CD4-positive, alpha-beta T cell (primary cell): ENCODE results near the gene ABCC2. TPM values are rescaled to one million over a fixed set of nuclear protein-coding genes. Genes with fewer than 3 reads are reported as not detected.

Experiments used
- ATAC-seq: fragments of 200-7000 bp; cut with Tn5 transposase; one replicate; pipeline ENCODE4 v1.10.0; 2022; ENCODE audit warnings: mild to moderate bottlenecking; ENCODE audit not compliant: poor library complexity
- CTCF ChIA-PET: fragments of 350-600 bp; sonication (Branson Sonifier 250); formaldehyde crosslinking; loops from one replicate; lab custom pipeline; 2021; ENCODE audit warnings: antibody characterized with exemption, inconsistent platforms; lab: Charles Lee
- POLR2A ChIA-PET: fragments of 350-600 bp; sonication (Branson Sonifier 250); formaldehyde crosslinking; loops from one replicate; lab custom pipeline; 2021; ENCODE audit warnings: antibody characterized with exemption, inconsistent platforms; lab: Charles Lee
- DNase-seq, 14 experiments: peaks; one replicate each; pipeline ENCODE4 v3.0.0-alpha.2; 2013 to 2020; ENCODE audit warnings: mixed read lengths in 2 of 14
- H3K27ac ChIP-seq, 2 donors: one replicate each; pipeline versions ENCODE4 v1.5.1 to v1.7.0; 2013; ENCODE audit warnings: low read length in 2 of 2, low read depth in 1 of 2, mild to moderate bottlenecking in 1 of 2
- H3K27me3 ChIP-seq, 2 experiments: 1 replicate in 1 of 2; 2 replicates in 1 of 2; pipeline versions ENCODE4 v1.6.1 to v1.7.0; 2013; ENCODE audit warnings: low read length in 2 of 2, control low read depth in 1 of 2, mild to moderate bottlenecking in 1 of 2, moderate library complexity in 1 of 2; ENCODE audit not compliant: insufficient read depth in 2 of 2, control insufficient read depth in 1 of 2
- H3K36me3 ChIP-seq: one replicate; pipeline ENCODE4 v1.6.1; 2013; ENCODE audit warnings: low read length, control low read depth; ENCODE audit not compliant: insufficient read depth
- H3K4me1 ChIP-seq: one replicate; pipeline ENCODE4 v1.6.1; 2013; ENCODE audit warnings: low read length, control low read depth; ENCODE audit not compliant: insufficient read depth
- H3K4me3 ChIP-seq: one replicate; pipeline ENCODE4 v1.5.1; 2013; ENCODE audit warnings: mild to moderate bottlenecking, low read length, moderate library complexity
- H3K9me3 ChIP-seq, 2 experiments: 1 replicate in 1 of 2; 2 replicates in 1 of 2; pipeline versions ENCODE4 v1.6.1 to v1.7.0; 2013; ENCODE audit warnings: low read length in 2 of 2, mild to moderate bottlenecking in 2 of 2, control low read depth in 1 of 2, moderate library complexity in 1 of 2; ENCODE audit not compliant: control insufficient read depth in 1 of 2, insufficient read depth in 1 of 2
- H3K27ac Mint-ChIP-seq: one replicate; pipeline ENCODE4 v1.8.0; 2020; ENCODE audit warnings: mixed read lengths
- H3K27me3 Mint-ChIP-seq: one replicate; pipeline ENCODE4 v1.8.0; 2021; ENCODE audit warnings: mixed read lengths
- H3K36me3 Mint-ChIP-seq: one replicate; pipeline ENCODE4 v1.8.0; 2021; ENCODE audit warnings: low read depth, mixed read lengths
- H3K4me1 Mint-ChIP-seq: one replicate; pipeline ENCODE4 v1.8.0; 2021; ENCODE audit warnings: low read depth, mixed read lengths
- H3K4me3 Mint-ChIP-seq: one replicate; pipeline ENCODE4 v1.8.0; 2020; ENCODE audit warnings: mild to moderate bottlenecking, mixed read lengths
- H3K9me3 Mint-ChIP-seq: one replicate; pipeline ENCODE4 v1.8.0; 2020; ENCODE audit warnings: mixed read lengths
- intact Hi-C, 2 experiments: fragments of 100-400 bp; cut with DNase I in 1 of 2; cut with micrococcal nuclease in 1 of 2; formaldehyde crosslinking; loops; one replicate each; pipeline versions ENCODE4 v1.15.1 to v1.9.0; 2023 to 2025; cut with DNase I, micrococcal nuclease
- total RNA-seq, 174 experiments: library from RNA in 2 of 174; stranded (reverse) in 2 of 174; gene quantifications; one replicate each; pipeline ENCODE4 v1.2.3 and lab custom pipeline; 2021 to 2026
- TF ChIP-seq, protein P1 (sequence below): fragments of 200-600 bp; IDR thresholded peaks from one replicate; pipeline ENCODE4 v1.8.0; 2022; ENCODE audit warnings: antibody characterized with exemption, mild to moderate bottlenecking

ABCC2 gene
- total RNA-seq, 2 experiments from 2014 or later: 3.0 to 3.4 TPM

GRCh38 chr10:99845837-99846382, 63.5 kb downstream of the ABCC2 start:
- H3K9me3 Mint-ChIP-seq: no peaks in the 10 kb centered on the region
- Histone ChIP-seq H3K36me3 (no peaks in the 10 kb centered on the region), H3K27ac (no peak overlapping the region), H3K4me1 (peaks cover 6% of the 10 kb centered on the region), H3K4me3 (peak overlapping the region; percentile 13), H3K9me3 (no peaks in the 10 kb centered on the region), H3K27me3 (peaks cover 0 to 8% of the 10 kb centered on the region in 2 experiments)
- ChIA-PET POLR2A (interaction anchor here (0.9 to 2.9 kb wide), 4 partner anchors 114 to 200 kb away, joined by 3 to 10 read pairs (median 4); partner anchors contain the start of genes CUTC and DNMBP), CTCF (interaction anchor here (0.6 to 5.0 kb wide), 12 partner anchors 10 to 202 kb away, joined by 3 to 41 read pairs (median 4); partner anchors contain the start of gene DNMBP)
- no peak overlapping the region for H3K27ac Mint-ChIP-seq
- DNase-seq: peak; percentile 41 to 88 (median 58)
- intact Hi-C loops: loop anchor here (1.0 to 10.0 kb wide), 6 partner anchors 165 to 659 kb away; partner anchors contain the start of gene CHUK (in 1 of the 2)
- peak; percentile 81 for ATAC-seq
- H3K36me3 Mint-ChIP-seq: no peaks in the 10 kb centered on the region
- H3K4me3 Mint-ChIP-seq: no peak overlapping the region
- TF ChIP-seq, protein P1, sequence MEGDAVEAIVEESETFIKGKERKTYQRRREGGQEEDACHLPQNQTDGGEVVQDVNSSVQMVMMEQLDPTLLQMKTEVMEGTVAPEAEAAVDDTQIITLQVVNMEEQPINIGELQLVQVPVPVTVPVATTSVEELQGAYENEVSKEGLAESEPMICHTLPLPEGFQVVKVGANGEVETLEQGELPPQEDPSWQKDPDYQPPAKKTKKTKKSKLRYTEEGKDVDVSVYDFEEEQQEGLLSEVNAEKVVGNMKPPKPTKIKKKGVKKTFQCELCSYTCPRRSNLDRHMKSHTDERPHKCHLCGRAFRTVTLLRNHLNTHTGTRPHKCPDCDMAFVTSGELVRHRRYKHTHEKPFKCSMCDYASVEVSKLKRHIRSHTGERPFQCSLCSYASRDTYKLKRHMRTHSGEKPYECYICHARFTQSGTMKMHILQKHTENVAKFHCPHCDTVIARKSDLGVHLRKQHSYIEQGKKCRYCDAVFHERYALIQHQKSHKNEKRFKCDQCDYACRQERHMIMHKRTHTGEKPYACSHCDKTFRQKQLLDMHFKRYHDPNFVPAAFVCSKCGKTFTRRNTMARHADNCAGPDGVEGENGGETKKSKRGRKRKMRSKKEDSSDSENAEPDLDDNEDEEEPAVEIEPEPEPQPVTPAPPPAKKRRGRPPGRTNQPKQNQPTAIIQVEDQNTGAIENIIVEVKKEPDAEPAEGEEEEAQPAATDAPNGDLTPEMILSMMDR: peak; percentile 92
- no peaks in the 10 kb centered on the region for H3K27me3 Mint-ChIP-seq
- H3K4me1 Mint-ChIP-seq: peaks cover 5% of the 10 kb centered on the region

DNA sequence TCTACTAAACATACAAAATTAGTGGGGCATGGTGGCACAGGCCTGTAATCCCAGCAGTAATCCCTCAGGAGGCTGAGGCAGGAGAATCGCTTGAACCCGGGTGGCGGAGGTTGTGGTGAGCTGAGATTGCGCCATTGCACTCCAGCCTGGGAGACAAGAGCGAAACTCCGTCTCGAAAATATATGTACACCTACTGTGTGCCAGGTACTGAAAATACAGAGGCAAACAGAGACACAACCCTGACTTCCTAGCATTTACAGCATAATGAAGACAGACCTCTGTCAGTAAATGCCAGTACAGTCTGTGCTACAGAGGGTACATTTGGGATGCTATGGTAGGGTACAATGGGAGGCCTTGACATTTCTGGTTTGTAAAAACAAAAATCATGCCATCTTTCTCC, 66.6 kb downstream of the ABCC2 start:
- ATAC-seq (no peak), DNase-seq (no peak)
- no peaks in the 10 kb centered on the region for H3K9me3 ChIP-seq
- peaks cover 9% of the 10 kb centered on the region for H3K36me3 Mint-ChIP-seq
- H3K9me3 Mint-ChIP-seq: no peaks in the 10 kb centered on the region
- intact Hi-C loops: loop anchor here (5.0 to 10.0 kb wide), 4 partner anchors 378 to 656 kb away; partner anchors contain the start of gene CHUK (in 1 of the 2)
- H3K4me1 Mint-ChIP-seq: peaks cover 5% of the 10 kb centered on the region
- H3K27me3 Mint-ChIP-seq: no peaks in the 10 kb centered on the region
- H3K36me3 ChIP-seq: no peaks in the 10 kb centered on the region
- no peak overlapping the region for H3K27ac ChIP-seq
- no peak overlapping the region for H3K4me3 Mint-ChIP-seq
- CTCF ChIA-PET: interaction anchor here (5.0 kb wide), 1 partner anchor 197 kb away, joined by 41 read pairs; no protein-coding TSS in a partner anchor
- TF ChIP-seq, protein P1: no peak
- peaks cover 0 to 8% of the 10 kb centered on the region in 2 experiments for H3K27me3 ChIP-seq
- no peak overlapping the region for H3K4me3 ChIP-seq
- H3K4me1 ChIP-seq: peaks cover 6% of the 10 kb centered on the region
- POLR2A ChIA-PET: interaction anchor here (0.6 kb wide), 1 partner anchor 181 kb away, joined by 3 read pairs; no protein-coding TSS in a partner anchor
- H3K27ac Mint-ChIP-seq: no peak overlapping the region

- H3K27me3 ChIP-seq: peaks cover 0 to 8% of the 10 kb centered on the region in 2 experiments
- no peaks in the 10 kb centered on the region for H3K9me3 Mint-ChIP-seq
- CTCF ChIA-PET: no interaction called here
- intact Hi-C loops: loop anchor here (5.0 to 10.0 kb wide), 4 partner anchors 378 to 655 kb away; partner anchors contain the start of gene CHUK (in 1 of the 2)
- DNase-seq (no peak), ATAC-seq (no peak)
- peaks cover 6% of the 10 kb centered on the region for H3K4me1 ChIP-seq
- H3K4me3 ChIP-seq: no peak overlapping the region
- POLR2A ChIA-PET: no interaction called here
- H3K36me3 ChIP-seq: no peaks in the 10 kb centered on the region
- H3K27me3 Mint-ChIP-seq: no peaks in the 10 kb centered on the region
- no peak overlapping the region for H3K4me3 Mint-ChIP-seq
- H3K27ac ChIP-seq: no peak overlapping the region
- no peaks in the 10 kb centered on the region for H3K9me3 ChIP-seq
- TF ChIP-seq, protein P1: no peak
- peaks cover 5% of the 10 kb centered on the region for H3K4me1 Mint-ChIP-seq
- no peak overlapping the region for H3K27ac Mint-ChIP-seq
- peaks cover 9% of the 10 kb centered on the region for H3K36me3 Mint-ChIP-seq
Measured at GRCh38 chr10:99849536-99849935, 67.1 kb downstream of the ABCC2 start.
